DOHH2 (cell line): ENCODE data around the gene PLEKHJ1.
A peak's percentile ranks its signal among the peaks of the same experiment; 100 is the strongest.

Experiments used
- CTCF ChIP-seq: fragments of 200-600 bp; sonication (generic); IDR thresholded peaks from one replicate; pipeline ENCODE4 v1.5.1; 2014; ENCODE audit warnings: antibody characterized with exemption, mild to moderate bottlenecking, low read depth, low read length; ENCODE audit not compliant: poor library complexity, severe bottlenecking
- EZH2phosphoT487 ChIP-seq: fragments of 200-600 bp; sonication (generic); IDR thresholded peaks from 2 replicates; pipeline ENCODE4 v1.6.1; 2017; ENCODE audit warnings: borderline replicate concordance, mild to moderate bottlenecking, antibody characterized with exemption, low read length, moderate library complexity, mixed read lengths

GRCh38 chr19:2274931-2275535 is 38.9 kb upstream of the PLEKHJ1 start:
- no peak for TF ChIP-seq EZH2phosphoT487
- peak; percentile 43 for TF ChIP-seq CTCF
